NCI-H2196 (cell line): ENCODE results near the gene RNF146.
"Not testable (repeated sequence)": the region's sequence is repeated elsewhere in the genome, so short reads cannot be mapped to it uniquely, and the experiment has no call there.

Experiments used
- DNase-seq: peaks from one replicate; lab custom pipeline; 2025; ENCODE audit not compliant: unreplicated experiment; lab: John Stamatoyannopoulos, UW

The RNF146 gene

GRCh38 chr6:127266178-127266891 is at the start of gene RNF146:
Gene RNF146 (plus strand): TSS chr6:127266864. CDS start chr6:127280339, 13,475 bp downstream.
- peak; percentile 82 for DNase-seq

- no peak for DNase-seq
Observed at GRCh38 chr6:127219869-127220268, 46.8 kb upstream of the RNF146 start.

GRCh38 chr6:127221201-127221600 is 45.5 kb upstream of the RNF146 start:
- DNase-seq: no peak

GRCh38 chr6:127222418-127222817 is 44.2 kb upstream of the RNF146 start:
- no peak for DNase-seq

- no peak for DNase-seq
Observed at GRCh38 chr6:127225497-127225896, 41.2 kb upstream of the RNF146 start.

GRCh38 chr6:127233819-127234218 is 32.8 kb upstream of the RNF146 start:
- DNase-seq: not testable (repeated sequence)

- DNase-seq: no peak
Observed at GRCh38 chr6:127243501-127243900, 23.2 kb upstream of the RNF146 start.

GRCh38 chr6:127247114-127248096 is 19.3 kb upstream of the RNF146 start:
- DNase-seq: no peak

GRCh38 chr6:127249621-127250020 is 17.0 kb upstream of the RNF146 start:
- DNase-seq: no peak

GRCh38 chr6:127255286-127255685 is 11.4 kb upstream of the RNF146 start:
- no peak for DNase-seq

- no peak for DNase-seq
Observed at GRCh38 chr6:127262896-127263295, 3.8 kb upstream of the RNF146 start.

- no peak for DNase-seq
Observed at GRCh38 chr6:127263481-127263880, 3.2 kb upstream of the RNF146 start.

- DNase-seq: peak; percentile 43
Observed at GRCh38 chr6:127266892-127267645, 405 bp downstream of the RNF146 start.

- peak; percentile 2 for DNase-seq
Observed at GRCh38 chr6:127267646-127268625, 1.3 kb downstream of the RNF146 start.

GRCh38 chr6:127272576-127272975 is 5.9 kb downstream of the RNF146 start:
- DNase-seq: no peak

GRCh38 chr6:127273499-127273898 is 6.8 kb downstream of the RNF146 start:
- no peak for DNase-seq

- no peak for DNase-seq
Observed at GRCh38 chr6:127276331-127276730, 9.7 kb downstream of the RNF146 start.

GRCh38 chr6:127277878-127278843 is 11.5 kb downstream of the RNF146 start:
- DNase-seq: no peak

GRCh38 chr6:127279815-127280214 is 13.2 kb downstream of the RNF146 start:
- no peak for DNase-seq
